ENCODE measurements around the gene RNF130.
A peak's percentile ranks its signal among the peaks of the same experiment; 100 is the strongest.

The RNF130 gene

GRCh38 chr5:180111273-180112002, 39.9 kb upstream of the RNF130 start:
- ATAC-seq (no peak), DNase-seq (no peak)
- peaks cover 9 to 14% of the 10 kb centered on the region in 2 donors for H3K9me3 Mint-ChIP-seq
- H3K4me1 Mint-ChIP-seq, result no peaks in the 10 kb centered on the region
- no peak overlapping the region for H3K27ac Mint-ChIP-seq
- H3K27me3 Mint-ChIP-seq, result no peaks in the 10 kb centered on the region
- H3K4me3 Mint-ChIP-seq, result no peak overlapping the region

- Mint-ChIP-seq H3K9me3 (peaks cover 15 to 19% of the 10 kb centered on the region in 2 donors), H3K27ac (peak overlapping the region in 1 of 2 donors; percentile 46), H3K4me1 (no peaks in the 10 kb centered on the region), H3K27me3 (no peaks in the 10 kb centered on the region), H3K4me3 (no peak overlapping the region)
- DNase-seq (no peak), ATAC-seq (no peak)
Measured at GRCh38 chr5:180109920-180110319, 38.4 kb upstream of the RNF130 start.

GRCh38 chr5:180107005-180107404, 35.4 kb upstream of the RNF130 start:
- H3K4me1 Mint-ChIP-seq, result no peaks in the 10 kb centered on the region

GRCh38 chr5:180105827-180106312, 34.3 kb upstream of the RNF130 start:
- no peak overlapping the region for H3K4me3 Mint-ChIP-seq
- peaks cover 15 to 19% of the 10 kb centered on the region in 2 donors for H3K9me3 Mint-ChIP-seq
- DNase-seq (no peak), ATAC-seq (no peak)
- no peak overlapping the region for H3K27ac Mint-ChIP-seq
- no peaks in the 10 kb centered on the region for H3K27me3 Mint-ChIP-seq
- H3K4me1 Mint-ChIP-seq, result no peaks in the 10 kb centered on the region

More at GRCh38 chr5:180107005-180107404, 35.4 kb upstream of the RNF130 start:
- DNase-seq, result no peak
- no peak for ATAC-seq
- no peak overlapping the region for H3K4me3 Mint-ChIP-seq
- peaks cover 15 to 19% of the 10 kb centered on the region in 2 donors for H3K9me3 Mint-ChIP-seq
- H3K27me3 Mint-ChIP-seq, result no peaks in the 10 kb centered on the region
- no peak overlapping the region for H3K27ac Mint-ChIP-seq

- DNase-seq, result no peak
- H3K27me3 Mint-ChIP-seq, result no peaks in the 10 kb centered on the region
- no peak overlapping the region for H3K4me3 Mint-ChIP-seq
- H3K9me3 Mint-ChIP-seq, result peaks cover 15 to 19% of the 10 kb centered on the region in 2 donors
- ATAC-seq, result no peak
- no peaks in the 10 kb centered on the region for H3K4me1 Mint-ChIP-seq
- no peak overlapping the region for H3K27ac Mint-ChIP-seq
Measured at GRCh38 chr5:180104168-180104530, 32.6 kb upstream of the RNF130 start.

- no peak for ATAC-seq
- no peaks in the 10 kb centered on the region for H3K27me3 Mint-ChIP-seq
- no peak for DNase-seq
- no peak overlapping the region for H3K27ac Mint-ChIP-seq
- H3K9me3 Mint-ChIP-seq, result peaks cover 15 to 18% of the 10 kb centered on the region in 2 donors
- no peaks in the 10 kb centered on the region for H3K4me1 Mint-ChIP-seq
- H3K4me3 Mint-ChIP-seq, result no peak overlapping the region
Measured at GRCh38 chr5:180103487-180104167, 32.1 kb upstream of the RNF130 start.

- Mint-ChIP-seq H3K27ac (no peak overlapping the region), H3K9me3 (peaks cover 14 to 15% of the 10 kb centered on the region in 2 donors), H3K4me3 (no peak overlapping the region), H3K27me3 (no peaks in the 10 kb centered on the region), H3K4me1 (no peaks in the 10 kb centered on the region)
- DNase-seq (no peak), ATAC-seq (no peak)
Measured at GRCh38 chr5:180102636-180103035, 31.1 kb upstream of the RNF130 start.

GRCh38 chr5:180101451-180102105, 30.0 kb upstream of the RNF130 start:
- peaks cover 6 to 7% of the 10 kb centered on the region in 2 donors for H3K9me3 Mint-ChIP-seq
- H3K27me3 Mint-ChIP-seq, result no peaks in the 10 kb centered on the region
- H3K4me1 Mint-ChIP-seq, result no peaks in the 10 kb centered on the region
- H3K4me3 Mint-ChIP-seq, result no peak overlapping the region
- DNase-seq, result no peak
- ATAC-seq, result peak; percentile 12
- H3K27ac Mint-ChIP-seq, result peak overlapping the region in 1 of 2 donors; percentile 33

GRCh38 chr5:180100621-180101450, 29.3 kb upstream of the RNF130 start:
- no peak overlapping the region for H3K4me3 Mint-ChIP-seq
- DNase-seq (no peak), ATAC-seq (no peak)
- H3K27me3 Mint-ChIP-seq, result no peaks in the 10 kb centered on the region
- peak overlapping the region in 1 of 2 donors; percentile 59 for H3K27ac Mint-ChIP-seq
- H3K4me1 Mint-ChIP-seq, result no peaks in the 10 kb centered on the region
- H3K9me3 Mint-ChIP-seq, result no peaks in the 10 kb centered on the region

GRCh38 chr5:180099733-180100611, 28.4 kb upstream of the RNF130 start:
- no peak for DNase-seq
- H3K27ac Mint-ChIP-seq, result no peak overlapping the region
- peak; percentile 40 for ATAC-seq
- H3K4me1 Mint-ChIP-seq, result no peaks in the 10 kb centered on the region
- H3K4me3 Mint-ChIP-seq, result no peak overlapping the region
- H3K9me3 Mint-ChIP-seq, result no peaks in the 10 kb centered on the region
- H3K27me3 Mint-ChIP-seq, result no peaks in the 10 kb centered on the region

- Mint-ChIP-seq H3K9me3 (no peaks in the 10 kb centered on the region), H3K27ac (no peak overlapping the region), H3K4me3 (no peak overlapping the region), H3K27me3 (no peaks in the 10 kb centered on the region), H3K4me1 (no peaks in the 10 kb centered on the region)
- DNase-seq (no peak), ATAC-seq (no peak)
Measured at GRCh38 chr5:180098991-180099732, 27.6 kb upstream of the RNF130 start.

- Mint-ChIP-seq H3K9me3 (no peaks in the 10 kb centered on the region), H3K27me3 (peaks cover 6% of the 10 kb centered on the region), H3K27ac (peak overlapping the region in 1 of 2 donors; percentile 91), H3K4me1 (no peaks in the 10 kb centered on the region), H3K4me3 (no peak overlapping the region)
- DNase-seq (no peak), ATAC-seq (no peak)
Measured at GRCh38 chr5:180098526-180098925, 27.0 kb upstream of the RNF130 start.

GRCh38 chr5:180097926-180098325, 26.4 kb upstream of the RNF130 start:
- Mint-ChIP-seq H3K27me3 (peaks cover 12% of the 10 kb centered on the region), H3K4me1 (no peaks in the 10 kb centered on the region), H3K27ac (no peak overlapping the region), H3K9me3 (no peaks in the 10 kb centered on the region), H3K4me3 (no peak overlapping the region)
- no peak for DNase-seq
- ATAC-seq, result no peak

All from stimulated activated naive CD8-positive, alpha-beta T cell treated with anti-CD3 and anti-CD28 coated beads, Interleukin-15, amount 100 ng/mL, for 72 hours (primary cell).